HFF-Myc (cell line): ENCODE data around the gene ABCB4.
"Not testable (repeated sequence)": the region's sequence is repeated elsewhere in the genome, so short reads cannot be mapped to it uniquely, and the experiment has no call there.

Experiments used
- DNase-seq: peaks from one replicate; pipeline ENCODE4 v3.0.0-alpha.2; 2011; ENCODE audit warnings: low read depth; ENCODE audit errors: extremely low read depth
- H3K4me3 ChIP-seq: replicated peaks from 2 replicates; pipeline ENCODE4 v1.5.1; 2011; ENCODE audit warnings: low read depth, mild to moderate bottlenecking, control low read depth, low read length
- TF ChIP-seq, protein P1 (sequence below): IDR thresholded peaks from 2 replicates; pipeline ENCODE4 v1.5.1; 2012; ENCODE audit warnings: mild to moderate bottlenecking, low read depth, low read length, control low read depth; ENCODE audit errors: missing control alignments

Gene ABCB4

DNA sequence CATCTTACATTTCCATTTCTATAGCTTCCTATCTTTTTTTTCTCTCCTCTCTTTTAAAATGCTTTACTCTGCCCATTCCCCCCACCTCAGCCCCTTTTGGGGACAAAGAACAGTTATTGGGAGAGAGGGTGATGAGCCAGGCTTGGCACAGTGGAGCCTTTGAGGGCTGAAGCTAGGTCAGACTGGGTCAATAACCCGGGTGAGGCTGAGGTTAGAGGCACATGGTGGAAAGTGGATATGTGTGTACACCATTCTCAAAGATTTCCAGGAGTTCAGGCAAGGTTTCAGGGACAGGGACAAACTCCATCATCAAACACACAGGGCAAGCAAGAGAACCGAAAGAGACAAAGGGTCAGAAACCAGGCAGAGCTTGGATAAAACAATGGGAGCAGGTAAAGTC lies 11.5 kb downstream of the ABCB4 start:
- TF ChIP-seq, protein P1, sequence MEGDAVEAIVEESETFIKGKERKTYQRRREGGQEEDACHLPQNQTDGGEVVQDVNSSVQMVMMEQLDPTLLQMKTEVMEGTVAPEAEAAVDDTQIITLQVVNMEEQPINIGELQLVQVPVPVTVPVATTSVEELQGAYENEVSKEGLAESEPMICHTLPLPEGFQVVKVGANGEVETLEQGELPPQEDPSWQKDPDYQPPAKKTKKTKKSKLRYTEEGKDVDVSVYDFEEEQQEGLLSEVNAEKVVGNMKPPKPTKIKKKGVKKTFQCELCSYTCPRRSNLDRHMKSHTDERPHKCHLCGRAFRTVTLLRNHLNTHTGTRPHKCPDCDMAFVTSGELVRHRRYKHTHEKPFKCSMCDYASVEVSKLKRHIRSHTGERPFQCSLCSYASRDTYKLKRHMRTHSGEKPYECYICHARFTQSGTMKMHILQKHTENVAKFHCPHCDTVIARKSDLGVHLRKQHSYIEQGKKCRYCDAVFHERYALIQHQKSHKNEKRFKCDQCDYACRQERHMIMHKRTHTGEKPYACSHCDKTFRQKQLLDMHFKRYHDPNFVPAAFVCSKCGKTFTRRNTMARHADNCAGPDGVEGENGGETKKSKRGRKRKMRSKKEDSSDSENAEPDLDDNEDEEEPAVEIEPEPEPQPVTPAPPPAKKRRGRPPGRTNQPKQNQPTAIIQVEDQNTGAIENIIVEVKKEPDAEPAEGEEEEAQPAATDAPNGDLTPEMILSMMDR: no peak

DNA sequence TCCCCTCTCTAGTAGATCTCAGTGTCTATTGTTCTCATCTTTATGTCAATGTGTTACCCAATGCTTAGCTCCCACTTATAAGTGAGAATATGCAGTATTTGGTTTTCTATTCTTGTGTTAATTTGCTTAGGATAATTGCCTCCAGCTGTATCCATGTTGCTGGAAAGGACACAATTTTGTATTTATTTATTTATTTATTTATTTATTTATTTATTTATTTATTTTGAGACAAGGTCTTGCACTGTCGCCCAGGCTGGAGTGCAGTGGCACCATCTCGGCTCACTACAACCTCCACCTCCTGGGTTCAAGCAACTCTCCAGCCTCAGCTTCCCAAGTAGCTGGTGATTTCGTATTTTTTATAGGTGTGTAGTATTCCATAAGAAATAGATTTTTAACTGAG lies 15.0 kb downstream of the ABCB4 start:
- not testable (repeated sequence) for DNase-seq, H3K4me3 ChIP-seq

More for the DNA sequence above, 11.5 kb downstream of the ABCB4 start:
- no peak for DNase-seq
- no peak overlapping the region for H3K4me3 ChIP-seq

GRCh38 chr7:87459941-87460340 lies 15.5 kb downstream of the ABCB4 start:
- H3K4me3 ChIP-seq: no peak overlapping the region
- TF ChIP-seq, protein P1: no peak
- DNase-seq: no peak

GRCh38 chr7:87458148-87458547 lies 17.3 kb downstream of the ABCB4 start:
- DNase-seq: no peak
- TF ChIP-seq, protein P1: no peak
- H3K4me3 ChIP-seq: no peak overlapping the region

GRCh38 chr7:87456247-87456646 lies 19.2 kb downstream of the ABCB4 start:
- H3K4me3 ChIP-seq: no peak overlapping the region

GRCh38 chr7:87452279-87452678 lies 23.2 kb downstream of the ABCB4 start:
- DNase-seq: no peak
- TF ChIP-seq, protein P1: no peak
- H3K4me3 ChIP-seq: no peak overlapping the region

More at GRCh38 chr7:87456247-87456646, 19.2 kb downstream of the ABCB4 start:
- TF ChIP-seq, protein P1: no peak
- no peak for DNase-seq

- H3K4me3 ChIP-seq: no peak overlapping the region
- TF ChIP-seq, protein P1: no peak
- DNase-seq: no peak
Measured at GRCh38 chr7:87451187-87451586, 24.3 kb downstream of the ABCB4 start.
